ENCODE measurements around the gene HLA-B.
A peak's percentile ranks its signal among the peaks of the same experiment; 100 is the strongest.
"Not testable (repeated sequence)": the region's sequence is repeated elsewhere in the genome, so short reads cannot be mapped to it uniquely, and the experiment has no call there.

The HLA-B gene

DNA sequence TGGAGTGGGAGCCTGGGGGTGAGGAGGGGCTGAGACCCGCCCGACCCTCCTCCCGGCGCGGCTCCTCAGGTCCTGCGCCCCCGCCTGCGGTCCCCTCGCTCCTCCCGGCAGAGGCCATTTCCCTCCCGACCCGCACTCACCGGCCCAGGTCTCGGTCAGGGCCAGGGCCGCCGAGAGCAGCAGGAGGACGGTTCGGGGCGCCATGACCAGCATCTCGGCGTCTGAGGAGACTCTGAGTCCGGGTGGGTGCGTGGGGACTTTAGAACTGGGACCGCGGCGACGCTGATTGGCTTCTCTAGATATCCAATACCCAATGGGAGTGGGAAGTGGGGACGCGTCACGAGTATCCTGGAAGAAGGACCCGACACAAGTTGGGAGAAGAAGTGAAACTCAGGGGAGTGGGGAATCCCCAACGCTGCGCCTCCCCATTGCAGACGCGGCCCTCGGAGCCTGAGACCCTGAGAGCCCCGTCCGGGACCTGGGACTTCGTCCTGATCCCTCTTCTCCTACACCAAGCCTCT lies at the start of gene HLA-B:
Gene HLA-B (minus strand): TSS at position 234 of the 521 bp plus-strand sequence. CDS start 21 bp downstream, at position 213.
- peak; percentile 89 for DNase-seq (ENCODE audit: low spot score)

DNA sequence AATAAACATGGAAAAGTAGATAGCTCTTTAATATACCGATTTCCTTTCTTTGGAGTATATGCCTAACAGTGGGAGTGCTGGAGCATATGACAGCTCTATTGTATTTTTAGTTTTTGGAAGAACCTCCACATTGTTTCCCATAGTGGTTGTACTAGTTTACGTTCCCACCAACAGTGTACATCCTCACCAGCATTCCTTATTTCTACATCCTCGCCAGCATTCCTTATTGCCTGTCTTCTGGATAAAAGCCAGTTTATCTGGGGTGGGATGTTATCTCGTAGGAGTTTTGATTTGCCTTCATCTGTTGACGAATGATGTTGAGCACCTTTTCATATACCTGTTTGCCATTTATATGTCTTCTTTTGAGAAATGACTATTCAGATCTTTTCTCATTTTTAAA lies 49.0 kb upstream of the HLA-B start:
- no peak for DNase-seq (ENCODE audit: low spot score)

GRCh38 chr6:31404061-31404364 lies 47.0 kb upstream of the HLA-B start:
- DNase-seq (ENCODE audit: low spot score), result not testable (repeated sequence)

GRCh38 chr6:31403283-31404060 lies 46.5 kb upstream of the HLA-B start, which contains the start of gene MICA:
Gene MICA, plus strand, starts transcription at chr6:31403595. Its CDS starts 38 bp downstream, at chr6:31403633.
- DNase-seq (ENCODE audit: low spot score), result peak; percentile 88

DNA sequence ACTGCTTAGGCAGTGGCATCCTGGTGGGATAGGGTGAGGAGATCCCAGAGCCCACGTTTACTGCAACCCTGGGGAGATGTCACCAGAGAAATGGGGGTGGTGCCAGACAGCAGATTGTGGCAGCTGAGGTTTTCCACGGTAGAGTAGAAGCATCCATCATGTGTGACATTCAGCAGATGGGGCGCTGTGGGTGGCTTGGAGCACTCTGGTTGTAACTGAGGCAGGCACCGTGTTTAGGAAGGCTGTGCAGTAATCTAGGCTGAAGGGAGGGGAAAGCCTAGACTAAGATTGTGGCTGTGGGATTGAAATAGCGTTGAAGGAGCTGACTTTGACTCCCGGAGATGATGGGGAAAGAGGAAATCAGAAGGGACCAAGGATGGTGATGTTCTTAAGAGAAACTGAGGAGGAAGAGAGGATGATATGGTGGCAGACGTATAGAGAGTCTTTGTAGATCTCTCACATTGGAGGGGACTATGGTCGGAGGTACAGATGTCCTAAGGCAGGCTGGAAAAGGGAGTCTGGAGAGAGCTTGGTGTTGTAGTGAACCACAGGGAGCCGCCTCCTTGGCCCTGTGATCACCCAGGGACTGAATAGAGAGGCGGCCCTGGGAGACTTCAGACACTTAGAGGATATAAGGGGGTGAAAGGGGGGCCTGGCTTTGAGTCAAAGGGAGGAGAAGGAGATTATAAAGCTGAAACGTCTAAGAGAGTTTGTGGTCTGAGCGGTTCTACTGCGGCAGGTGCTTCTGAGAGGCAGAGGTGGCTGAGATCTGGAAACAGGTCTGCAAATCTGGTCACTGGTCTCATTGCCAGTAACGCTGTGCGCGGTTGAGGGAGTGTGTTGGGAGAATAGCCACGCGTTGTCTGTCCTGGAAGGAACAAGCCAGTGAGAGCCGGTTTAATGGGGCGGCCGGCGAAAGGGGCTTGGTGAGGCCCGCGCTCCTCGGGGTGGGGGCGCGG lies 45.6 kb upstream of the HLA-B start:
- DNase-seq (ENCODE audit: low spot score), result no peak

- DNase-seq (ENCODE audit: low spot score), result no peak
These were observed 44.4 kb upstream of the HLA-B start for GRCh38 chr6:31401403-31401802.

- DNase-seq (ENCODE audit: low spot score), result peak; percentile 86
These were observed 43.7 kb upstream of the HLA-B start for GRCh38 chr6:31400467-31401289.

GRCh38 chr6:31399589-31400466 lies 42.8 kb upstream of the HLA-B start:
- peak; percentile 96 for DNase-seq (ENCODE audit: low spot score)

GRCh38 chr6:31397901-31398525 lies 41.0 kb upstream of the HLA-B start:
- DNase-seq (ENCODE audit: low spot score), result no peak

GRCh38 chr6:31397153-31397499 lies 40.1 kb upstream of the HLA-B start:
- DNase-seq (ENCODE audit: low spot score), result not testable (repeated sequence)

- peak; percentile 80 for DNase-seq (ENCODE audit: low spot score)
These were observed 39.6 kb upstream of the HLA-B start for GRCh38 chr6:31396422-31397152.

DNA sequence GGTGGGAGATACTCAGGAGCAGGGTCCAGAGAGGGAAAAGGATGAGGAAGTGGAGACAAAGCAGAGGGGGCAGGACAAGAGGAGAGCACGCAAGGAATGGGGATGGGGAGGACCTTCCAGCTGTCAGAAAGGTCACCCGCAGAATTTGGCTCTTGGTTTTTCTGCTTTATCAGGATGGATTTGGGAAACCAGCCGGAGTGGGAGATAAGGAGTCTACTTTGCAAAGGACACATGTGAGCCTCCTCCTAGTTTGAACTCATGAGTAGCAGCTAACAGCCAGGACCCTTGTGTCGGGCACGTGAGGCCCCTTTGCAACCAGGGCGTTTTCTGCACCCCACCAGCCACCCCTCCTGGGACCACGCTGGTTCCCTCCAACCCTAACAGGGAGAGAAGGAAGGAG lies 38.9 kb upstream of the HLA-B start:
- no peak for DNase-seq (ENCODE audit: low spot score)

DNA sequence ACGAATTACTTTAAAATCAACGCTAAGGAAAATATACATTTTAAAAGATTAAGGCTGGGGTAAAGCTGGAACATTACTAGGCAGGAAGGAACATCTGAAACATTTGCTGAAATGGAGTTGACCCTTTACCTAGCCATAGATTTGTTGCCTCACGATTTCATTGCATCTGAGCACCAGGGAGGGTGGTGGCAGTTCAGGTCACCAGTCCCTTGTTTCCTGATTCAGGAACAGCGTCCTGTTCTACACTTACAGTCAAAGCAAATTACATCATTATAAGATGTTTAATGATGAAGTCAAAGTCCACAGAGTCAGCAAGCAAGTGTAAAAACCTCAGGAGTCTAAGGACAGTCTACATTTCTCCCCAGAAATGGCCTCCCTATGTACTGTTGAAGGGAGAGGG lies 37.4 kb upstream of the HLA-B start:
- no peak for DNase-seq (ENCODE audit: low spot score)

GRCh38 chr6:31393932-31394331 lies 37.0 kb upstream of the HLA-B start:
- DNase-seq (ENCODE audit: low spot score), result no peak

DNA sequence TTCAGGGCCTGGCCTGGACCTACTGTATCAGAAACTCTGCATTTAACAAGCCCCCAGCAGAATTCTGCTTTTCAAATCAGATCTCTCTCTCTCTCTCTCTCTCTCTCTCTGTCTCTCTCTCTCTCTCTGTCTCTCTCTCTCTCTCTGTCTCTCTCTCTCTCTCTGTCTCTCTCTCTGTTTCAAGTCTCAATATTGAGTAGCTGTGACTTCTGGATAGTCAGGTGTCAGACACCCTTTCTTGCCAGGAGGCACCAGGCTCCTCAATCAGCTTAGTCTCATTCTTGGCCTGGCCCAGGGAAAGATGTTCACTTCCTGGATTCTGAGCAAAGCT lies 32.8 kb upstream of the HLA-B start:
- DNase-seq (ENCODE audit: low spot score), result not testable (repeated sequence)

DNA sequence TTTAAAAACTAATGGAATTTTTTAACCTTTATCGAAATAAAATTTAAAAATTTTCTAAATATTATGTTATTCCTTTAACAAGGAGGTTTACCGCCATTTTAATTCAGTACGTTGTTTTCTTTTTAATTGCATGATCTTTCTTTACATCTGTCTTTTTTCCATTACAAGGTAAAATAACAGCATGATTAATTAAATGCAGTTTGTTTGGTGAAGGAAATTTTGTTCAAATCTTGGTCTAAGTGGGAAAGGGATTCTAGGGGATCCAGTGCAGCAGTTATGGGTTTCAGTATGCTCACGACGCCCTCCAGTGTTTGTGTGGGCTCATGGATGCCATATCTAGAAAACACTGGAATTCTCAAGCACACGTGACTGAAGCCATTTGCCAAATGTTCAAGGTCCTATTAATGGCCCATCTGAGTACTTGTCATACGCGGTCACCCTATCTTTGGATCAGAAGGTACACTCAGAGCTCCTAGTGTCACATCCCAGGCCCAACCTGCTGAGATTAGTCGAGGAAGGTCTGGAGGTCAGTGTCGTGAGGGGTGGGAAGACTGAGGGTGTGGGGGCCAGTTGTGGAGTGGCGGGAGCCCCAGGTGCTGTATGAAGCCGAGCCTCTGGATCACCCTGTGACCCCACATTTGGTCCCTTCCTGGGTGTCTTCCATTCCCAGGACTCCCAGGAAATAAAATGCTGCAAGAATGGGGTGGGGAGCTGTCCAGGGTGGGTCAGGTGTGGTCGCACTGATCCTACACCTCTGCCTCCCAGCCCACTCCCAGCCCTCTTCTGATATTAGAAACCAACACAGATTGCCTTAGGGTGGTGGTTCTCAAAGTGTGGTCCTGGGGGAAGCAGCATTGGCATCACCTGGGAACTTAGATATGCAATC lies 32.2 kb upstream of the HLA-B start:
- DNase-seq (ENCODE audit: low spot score), result not testable (repeated sequence)

DNA sequence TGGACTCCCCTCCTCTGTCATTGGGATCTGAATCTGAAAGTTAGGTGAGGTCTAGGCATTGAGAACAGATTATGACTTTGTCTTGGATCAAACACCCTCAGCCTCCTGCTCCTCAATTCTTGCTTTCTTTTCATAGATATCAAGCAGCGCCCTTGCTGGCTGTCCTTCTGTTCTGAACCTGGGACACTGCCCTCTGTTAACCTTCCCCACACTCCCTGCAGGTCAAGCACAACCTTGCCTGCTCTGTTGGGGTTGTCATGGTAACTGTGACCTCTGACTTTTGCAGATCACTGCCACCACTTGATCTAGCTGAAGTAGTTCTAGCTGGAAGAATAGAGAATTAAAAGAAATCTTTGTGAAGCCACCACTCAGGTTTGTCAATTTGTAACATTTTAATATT lies 30.0 kb upstream of the HLA-B start:
- no peak for DNase-seq (ENCODE audit: low spot score)

DNA sequence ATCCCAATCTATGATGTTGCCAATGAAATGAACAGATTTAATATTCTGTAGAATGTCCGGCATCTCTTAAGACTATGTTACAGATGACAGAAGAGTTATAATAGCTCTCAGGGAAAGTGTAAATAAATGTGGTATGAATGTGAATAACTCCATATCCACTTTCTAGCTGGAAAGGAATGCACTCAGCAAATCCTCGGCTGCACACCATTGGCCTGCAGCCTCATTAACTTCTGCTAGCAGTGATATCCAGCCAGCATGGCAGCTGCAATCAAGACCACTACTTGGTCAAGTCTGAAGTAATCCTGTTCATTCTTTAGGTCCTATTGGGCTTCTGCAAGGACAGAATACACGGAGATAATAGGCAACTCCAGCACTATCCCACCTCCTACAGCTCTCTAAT lies 29.1 kb upstream of the HLA-B start:
- DNase-seq (ENCODE audit: low spot score), result no peak

GRCh38 chr6:31385041-31385440 lies 28.1 kb upstream of the HLA-B start:
- DNase-seq (ENCODE audit: low spot score), result no peak

Measured in left forelimb (tissue), 1 donor.